Measurements from ENCODE around the gene TRIM27. TPM values are rescaled to one million over a fixed set of nuclear protein-coding genes. Genes with fewer than 3 reads are reported as not detected.
"Not testable (repeated sequence)": the region's sequence is repeated elsewhere in the genome, so short reads cannot be mapped to it uniquely, and the experiment has no call there.

TRIM27 gene
- total RNA-seq, 2 donors from 2014 or later: 81.8 to 82.7 TPM

GRCh38 chr6:28866205-28867085, 57.3 kb downstream of the TRIM27 start:
- Histone ChIP-seq H3K9ac (ENCODE audit: extremely low read depth, low read length, poor library complexity, severe bottlenecking) (peak overlapping the region; percentile 24), H3K27ac (ENCODE audit: low read depth, low read length) (peak overlapping the region; percentile 56), H3K4me3 (ENCODE audit: low read length) (peak overlapping the region; percentile 81)
- TF ChIP-seq CTCF (conservative IDR thresholded peaks at IDR 0.05): peak; percentile 26
- peak overlapping the region; percentile 65 for H3K4me3 Mint-ChIP-seq
- WGBS, 2 experiments (ENCODE audit: insufficient coverage in 1 of 2, insufficient read length in 1 of 2): 4 to 16% methylated on average over 5 to 60 of the region's 60 CpGs
- not testable (repeated sequence) for H3K9me3 Mint-ChIP-seq; H3K36me3 Mint-ChIP-seq (ENCODE audit: low read depth); H3K9me3 ChIP-seq (ENCODE audit: control insufficient read depth, low read length); H3K4me1 ChIP-seq (ENCODE audit: control insufficient read depth, insufficient read depth, low read length); H3K4me1 Mint-ChIP-seq; H3K27me3 ChIP-seq (ENCODE audit: control insufficient read depth, insufficient read depth, low read length, poor library complexity, severe bottlenecking); H3K36me3 ChIP-seq (ENCODE audit: control insufficient read depth, insufficient read depth, low read length)
- DNase-seq: peak; percentile 93
- H3K27ac Mint-ChIP-seq: peak overlapping the region; percentile 77
- peaks cover 15% of the 10 kb centered on the region for H3K27me3 Mint-ChIP-seq (ENCODE audit: insufficient read depth)

- Mint-ChIP-seq H3K27me3 (ENCODE audit: insufficient read depth) (peaks cover 15% of the 10 kb centered on the region), H3K27ac (peak overlapping the region; percentile 69), H3K9me3 (peaks cover 8% of the 10 kb centered on the region), H3K4me3 (peak overlapping the region; percentile 65), H3K36me3 (ENCODE audit: low read depth) (no peaks in the 10 kb centered on the region), H3K4me1 (peaks cover 8% of the 10 kb centered on the region)
- TF ChIP-seq CTCF (conservative IDR thresholded peaks at IDR 0.05): no peak
- peaks cover 9% of the 10 kb centered on the region for H3K9me3 ChIP-seq (ENCODE audit: control insufficient read depth, low read length)
- H3K4me3 ChIP-seq (ENCODE audit: low read length): peak overlapping the region; percentile 81
- no peaks in the 10 kb centered on the region for H3K27me3 ChIP-seq (ENCODE audit: control insufficient read depth, insufficient read depth, low read length, poor library complexity, severe bottlenecking)
- peak; percentile 90 for DNase-seq
- no peaks in the 10 kb centered on the region for H3K4me1 ChIP-seq (ENCODE audit: control insufficient read depth, insufficient read depth, low read length)
- WGBS, 2 experiments (ENCODE audit: insufficient coverage in 1 of 2, insufficient read length in 1 of 2): 88 to 91% methylated on average over 16 to 25 of the region's 25 CpGs
- no peak overlapping the region for H3K27ac ChIP-seq (ENCODE audit: low read depth, low read length)
- no peak overlapping the region for H3K9ac ChIP-seq (ENCODE audit: extremely low read depth, low read length, poor library complexity, severe bottlenecking)
- no peaks in the 10 kb centered on the region for H3K36me3 ChIP-seq (ENCODE audit: control insufficient read depth, insufficient read depth, low read length)
Measured at GRCh38 chr6:28865401-28866204, 58.2 kb downstream of the TRIM27 start.

- peak overlapping the region; percentile 98 for H3K4me3 ChIP-seq (ENCODE audit: low read length)
- Mint-ChIP-seq H3K27ac (no peak overlapping the region), H3K4me3 (peak overlapping the region; percentile 82), H3K36me3 (ENCODE audit: low read depth) (no peaks in the 10 kb centered on the region), H3K9me3 (peaks cover 8% of the 10 kb centered on the region), H3K27me3 (ENCODE audit: insufficient read depth) (peaks cover 15% of the 10 kb centered on the region), H3K4me1 (peaks cover 8% of the 10 kb centered on the region)
- WGBS, 2 experiments (ENCODE audit: insufficient coverage in 1 of 2, insufficient read length in 1 of 2): 46 to 54% methylated on average over 23 to 25 of the region's 25 CpGs
- H3K27ac ChIP-seq (ENCODE audit: low read depth, low read length): no peak overlapping the region
- peaks cover 9% of the 10 kb centered on the region for H3K9me3 ChIP-seq (ENCODE audit: control insufficient read depth, low read length)
- DNase-seq: no peak
- peak; percentile 0 for TF ChIP-seq CTCF (conservative IDR thresholded peaks at IDR 0.05)
- H3K27me3 ChIP-seq (ENCODE audit: control insufficient read depth, insufficient read depth, low read length, poor library complexity, severe bottlenecking): no peaks in the 10 kb centered on the region
- H3K4me1 ChIP-seq (ENCODE audit: control insufficient read depth, insufficient read depth, low read length): no peaks in the 10 kb centered on the region
- no peaks in the 10 kb centered on the region for H3K36me3 ChIP-seq (ENCODE audit: control insufficient read depth, insufficient read depth, low read length)
- H3K9ac ChIP-seq (ENCODE audit: extremely low read depth, low read length, poor library complexity, severe bottlenecking): peak overlapping the region; percentile 62
Measured at GRCh38 chr6:28864326-28864923, 59.4 kb downstream of the TRIM27 start.
